Subcutaneous adipose tissue (tissue), 4 donors: Measurements from ENCODE around the gene SPOCK1. TPM values are rescaled to one million over a fixed set of nuclear protein-coding genes. Genes with fewer than 3 reads are reported as not detected.

Experiments used
- total RNA-seq, 4 donors: library from RNA; depleted of rRNA; stranded (reverse); fragments of >200 nt; gene quantifications; one replicate each; pipeline ENCODE4 v1.1.0, GENCODE V29; 2016
- TF ChIP-seq, protein P1 (sequence below): fragments of 450-650 bp; IDR thresholded peaks from one replicate; pipeline ENCODE4 v1.5.1; 2016; ENCODE audit warnings: low read depth, mild to moderate bottlenecking, control low read depth, antibody characterized with exemption, moderate library complexity

Gene SPOCK1
- total RNA-seq, 4 donors from 2014 or later, result 55.2 to 84.6 (median 70.1) TPM

DNA sequence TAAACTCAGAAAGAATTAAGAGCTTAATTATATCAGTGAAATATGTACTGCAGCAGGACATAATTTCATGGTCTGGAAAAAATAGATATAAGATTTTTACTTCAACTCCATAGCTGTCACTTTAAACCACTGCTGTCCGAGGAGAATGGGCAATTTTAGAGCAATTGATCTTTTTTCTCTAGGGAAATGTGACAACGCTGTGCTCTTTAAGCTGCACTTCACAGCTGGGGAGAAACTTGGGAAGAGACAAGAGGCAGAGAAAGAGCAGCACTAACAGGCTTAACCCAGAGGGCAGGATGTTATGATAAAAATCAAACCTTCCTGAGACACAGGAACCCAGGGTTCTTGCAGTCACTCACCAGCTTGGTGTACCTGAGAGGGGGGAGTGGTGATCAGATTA is 92.0 kb downstream of the SPOCK1 start:
- TF ChIP-seq, protein P1, sequence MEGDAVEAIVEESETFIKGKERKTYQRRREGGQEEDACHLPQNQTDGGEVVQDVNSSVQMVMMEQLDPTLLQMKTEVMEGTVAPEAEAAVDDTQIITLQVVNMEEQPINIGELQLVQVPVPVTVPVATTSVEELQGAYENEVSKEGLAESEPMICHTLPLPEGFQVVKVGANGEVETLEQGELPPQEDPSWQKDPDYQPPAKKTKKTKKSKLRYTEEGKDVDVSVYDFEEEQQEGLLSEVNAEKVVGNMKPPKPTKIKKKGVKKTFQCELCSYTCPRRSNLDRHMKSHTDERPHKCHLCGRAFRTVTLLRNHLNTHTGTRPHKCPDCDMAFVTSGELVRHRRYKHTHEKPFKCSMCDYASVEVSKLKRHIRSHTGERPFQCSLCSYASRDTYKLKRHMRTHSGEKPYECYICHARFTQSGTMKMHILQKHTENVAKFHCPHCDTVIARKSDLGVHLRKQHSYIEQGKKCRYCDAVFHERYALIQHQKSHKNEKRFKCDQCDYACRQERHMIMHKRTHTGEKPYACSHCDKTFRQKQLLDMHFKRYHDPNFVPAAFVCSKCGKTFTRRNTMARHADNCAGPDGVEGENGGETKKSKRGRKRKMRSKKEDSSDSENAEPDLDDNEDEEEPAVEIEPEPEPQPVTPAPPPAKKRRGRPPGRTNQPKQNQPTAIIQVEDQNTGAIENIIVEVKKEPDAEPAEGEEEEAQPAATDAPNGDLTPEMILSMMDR, result no peak

DNA sequence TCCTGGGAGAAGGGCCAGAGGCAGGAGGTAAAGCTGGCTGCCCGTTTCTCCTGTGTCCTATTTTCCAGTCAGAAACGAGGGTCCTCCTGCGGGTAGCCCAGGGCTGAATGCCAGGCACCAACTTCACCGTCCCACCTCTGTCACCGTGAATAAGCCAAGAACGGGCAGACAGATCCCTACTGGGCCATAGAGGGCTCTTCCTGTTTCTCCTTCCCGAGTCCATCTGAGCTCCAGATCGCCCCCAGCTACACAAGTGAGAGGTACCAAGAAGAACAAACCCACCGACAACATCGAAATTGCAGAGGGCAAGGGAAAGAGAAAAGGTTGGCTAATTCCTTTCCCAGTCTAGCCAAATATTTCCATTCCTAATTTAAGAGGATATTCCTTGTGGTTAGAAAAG is 93.7 kb downstream of the SPOCK1 start:
- TF ChIP-seq, protein P1, result no peak

DNA sequence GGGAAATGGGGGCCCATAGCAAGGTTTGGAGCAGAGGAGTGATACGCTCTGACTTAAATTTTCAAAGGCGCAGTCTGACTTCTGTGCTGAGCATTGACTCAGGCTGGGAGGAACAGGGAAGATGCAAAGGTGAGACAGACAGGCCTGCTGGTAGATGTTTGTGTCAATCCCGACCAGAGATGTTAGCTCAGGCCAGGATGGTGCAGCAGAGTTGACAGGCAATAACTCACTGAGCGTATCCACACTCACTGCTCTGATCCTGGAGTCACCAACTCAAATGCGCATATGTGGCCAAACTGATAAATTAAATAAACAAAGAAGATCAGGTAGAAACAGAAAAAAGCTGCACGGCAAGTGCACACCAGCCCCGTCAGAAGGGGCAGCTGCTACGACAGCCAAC is 95.3 kb downstream of the SPOCK1 start:
- TF ChIP-seq, protein P1, result no peak

DNA sequence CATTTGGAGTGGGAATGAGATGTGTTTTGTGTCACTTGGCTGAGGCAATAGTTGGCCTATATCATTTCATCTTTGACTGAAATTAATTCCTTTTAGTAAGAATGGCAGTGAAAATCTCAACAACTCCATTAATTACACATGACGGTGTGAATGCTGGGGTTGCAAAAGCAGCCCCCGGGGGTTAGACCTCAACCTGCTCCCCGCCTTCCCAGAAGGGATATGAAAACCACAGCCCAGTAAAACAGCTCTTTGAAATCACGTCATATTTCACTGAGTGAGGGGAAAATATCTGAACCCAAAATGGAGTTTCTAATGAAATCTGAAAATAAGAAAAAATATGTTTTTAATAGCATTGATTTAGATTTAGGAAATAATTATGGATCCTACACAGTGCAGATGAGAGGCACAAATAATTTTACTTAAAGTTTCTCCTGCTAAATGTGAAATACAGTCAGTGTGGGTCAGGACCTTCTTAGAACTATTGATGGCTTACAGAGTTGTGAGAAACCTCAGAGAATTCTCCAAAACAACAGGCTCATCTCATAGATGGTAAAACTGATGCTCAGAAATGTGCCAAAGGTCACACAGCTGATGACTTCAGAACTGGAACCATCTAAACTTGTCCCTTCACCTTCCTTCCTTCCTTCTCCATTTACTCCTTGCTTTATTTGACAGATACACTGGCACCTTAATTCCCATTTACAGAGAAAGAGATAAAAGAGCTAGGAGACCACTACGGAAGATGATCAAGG is 96.5 kb downstream of the SPOCK1 start:
- TF ChIP-seq, protein P1, result no peak

DNA sequence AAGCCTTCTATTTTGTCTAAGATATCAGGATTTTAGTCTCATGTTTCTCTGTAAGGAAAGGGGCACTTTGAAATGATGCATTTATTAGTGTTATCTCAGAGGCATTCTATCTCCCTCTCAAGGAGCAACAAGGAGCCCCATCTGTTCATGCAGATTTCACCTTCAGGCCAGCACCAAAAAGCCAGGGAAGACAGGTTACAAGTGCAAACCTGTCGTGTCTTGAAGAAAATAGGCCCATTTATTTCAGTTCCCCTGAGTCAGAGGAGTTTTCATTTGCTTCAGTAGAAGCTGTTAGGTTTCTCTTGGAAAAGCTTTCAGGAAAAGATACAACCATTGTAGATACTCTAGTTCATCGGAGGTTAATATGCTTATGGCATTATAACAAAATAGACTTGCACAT is 97.2 kb downstream of the SPOCK1 start:
- TF ChIP-seq, protein P1, result no peak

DNA sequence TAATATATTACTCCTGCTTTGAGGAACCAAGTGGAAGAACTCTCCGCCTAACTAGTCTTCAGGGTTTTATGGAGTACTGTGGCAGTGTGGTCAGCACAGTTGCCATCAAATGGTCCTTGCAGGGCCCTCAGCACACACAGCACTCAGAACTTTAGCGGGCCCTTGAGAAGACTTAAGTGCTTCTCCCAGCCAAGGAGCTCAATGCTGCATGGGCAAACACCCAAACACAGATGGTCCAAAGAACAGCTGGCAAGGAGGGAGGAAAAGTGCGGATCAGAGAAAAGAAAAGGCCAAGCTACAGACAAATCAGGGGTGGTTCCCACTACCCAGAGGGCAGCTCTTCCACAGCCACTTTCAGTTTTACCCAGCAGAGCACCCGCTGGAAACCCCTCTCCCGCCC is 98.6 kb downstream of the SPOCK1 start:
- TF ChIP-seq, protein P1, result no peak

DNA sequence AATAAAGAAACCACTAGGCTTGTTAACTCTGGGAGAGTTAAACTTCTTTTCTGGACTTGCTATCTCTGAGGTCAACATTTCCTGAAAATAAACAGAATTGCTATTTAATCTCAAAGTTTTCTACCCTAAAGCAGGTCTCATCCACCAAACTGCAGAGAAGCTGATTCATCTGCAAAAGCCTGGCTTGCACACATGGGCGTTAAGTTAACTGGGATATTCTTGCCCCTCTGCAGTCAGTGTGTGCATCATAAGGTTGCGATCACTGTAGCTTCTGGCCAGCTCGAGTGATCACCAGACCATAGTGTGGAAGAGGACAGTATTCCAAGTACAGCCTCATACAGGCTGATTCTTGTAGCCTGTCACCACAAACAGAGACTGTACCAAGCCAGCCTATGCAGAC is 99.2 kb downstream of the SPOCK1 start:
- TF ChIP-seq, protein P1, result no peak
